Gastrocnemius medialis (tissue), 4 donors: ENCODE measurements around the gene SERBP1. TPM values are rescaled to one million over a fixed set of nuclear protein-coding genes. Genes with fewer than 3 reads are reported as not detected.

Experiments used
- ATAC-seq, 2 donors: fragments of 150-250 bp; one replicate each; pipeline ENCODE4 v1.9.1; 2016
- DNase-seq, 2 donors: peaks; one replicate each; pipeline ENCODE4 v3.0.0-alpha.2; 2019
- H3K27ac ChIP-seq, 4 donors: fragments of 200-600 bp; sonication (generic); 1 replicate in 1 of 4; 2 replicates in 3 of 4; pipeline ENCODE4 v1.5.1; 2016 to 2018; ENCODE audit warnings: mild to moderate bottlenecking in 2 of 4, moderate library complexity in 1 of 4
- H3K27me3 ChIP-seq, 3 donors: fragments of 200-600 bp; sonication (generic) in 2 of 3; 1 replicate in 1 of 3; 2 replicates in 2 of 3; pipeline versions ENCODE4 v1.5.1 to v1.6.0; 2016 to 2019; ENCODE audit warnings: mild to moderate bottlenecking in 1 of 3, moderate library complexity in 1 of 3
- H3K36me3 ChIP-seq, 2 donors: fragments of 200-600 bp; sonication (generic) in 1 of 2; one replicate each; pipeline ENCODE4 v1.5.1; 2017 to 2018
- H3K4me1 ChIP-seq, 2 donors: fragments of 200-600 bp; sonication (generic) in 1 of 2; one replicate each; pipeline ENCODE4 v1.5.1; 2016 to 2017; ENCODE audit warnings: mild to moderate bottlenecking in 2 of 2
- H3K4me3 ChIP-seq, 4 donors: fragments of 200-600 bp; sonication (generic) in 3 of 4; 1 replicate in 1 of 4; 2 replicates in 3 of 4; pipeline ENCODE4 v1.5.1; 2016 to 2019; ENCODE audit warnings: mild to moderate bottlenecking in 2 of 4
- H3K9me3 ChIP-seq, 3 donors: fragments of 200-600 bp; sonication (generic) in 2 of 3; 1 replicate in 1 of 3; 2 replicates in 2 of 3; pipeline ENCODE4 v1.5.1; 2016 to 2019
- CTCF ChIP-seq, 5 experiments: fragments of 450-650 bp in 3 of 5; fragments of 200-600 bp in 2 of 5; sonication (generic) in 2 of 5; IDR thresholded peaks in 4 of 5; conservative IDR thresholded peaks in 1 of 5; 1 replicate in 4 of 5; 2 replicates in 1 of 5; pipeline ENCODE4 v1.5.1; 2016 to 2019; ENCODE audit warnings: antibody characterized with exemption in 5 of 5, mild to moderate bottlenecking in 3 of 5, moderate library complexity in 3 of 5
- POLR2A ChIP-seq, 2 donors: fragments of 450-650 bp; IDR thresholded peaks; one replicate each; pipeline ENCODE4 v1.6.1; 2017; ENCODE audit warnings: antibody characterized with exemption in 2 of 2, mild to moderate bottlenecking in 2 of 2, moderate library complexity in 2 of 2
- in situ Hi-C, 4 donors: fragments of 200-750 bp; cut with MboI; loops; one replicate each; pipeline versions ENCODE4 v1.15.0 to v1.8.0; 2017; ENCODE audit warnings: low sequenced_read_pairs in 4 of 4
- intact Hi-C: fragments of 100-400 bp; cut with DNase I; formaldehyde crosslinking; loops from one replicate; pipeline ENCODE4 v1.15.1; 2023; ENCODE audit warnings: low total_unique reads
- total RNA-seq, 4 donors: library from RNA; depleted of rRNA; stranded (reverse); fragments of >200 nt; gene quantifications; one replicate each; pipeline versions ENCODE4 v1.1.0 to v1.2.3, GENCODE V29; 2016

Gene SERBP1
- total RNA-seq, 4 donors from 2014 or later = 249 to 353 (median 311) TPM

- no peak for ATAC-seq
- intact Hi-C loops = no loop called here
- in situ Hi-C loops = no loop called here
- Histone ChIP-seq H3K27ac (no peak overlapping the region), H3K4me3 (no peak overlapping the region), H3K27me3 (no peaks in the 10 kb centered on the region), H3K4me1 (no peaks in the 10 kb centered on the region), H3K9me3 (no peaks in the 10 kb centered on the region), H3K36me3 (no peaks in the 10 kb centered on the region)
- TF ChIP-seq POLR2A (IDR thresholded peaks at IDR 0.05) (no peak), CTCF (IDR thresholded peaks at IDR 0.05 in 4 of 5, conservative IDR thresholded peaks at IDR 0.05 in 1 of 5) (no peak)
- no peak for DNase-seq
Measured at GRCh38 chr1:67359592-67359991, 70.6 kb downstream of the SERBP1 start.

Other genes starting within 250 kb of the SERBP1 start
- 10 to 100 TPM in 1 of 4 donors, 1 to 10 TPM in 3; 3.2 to 14.0 (median 9.2) TPM for gene IL12RB2, start 122.5 kb downstream of the SERBP1 start, total RNA-seq